ENCODE data around the gene ENGASE.

ENGASE gene

DNA sequence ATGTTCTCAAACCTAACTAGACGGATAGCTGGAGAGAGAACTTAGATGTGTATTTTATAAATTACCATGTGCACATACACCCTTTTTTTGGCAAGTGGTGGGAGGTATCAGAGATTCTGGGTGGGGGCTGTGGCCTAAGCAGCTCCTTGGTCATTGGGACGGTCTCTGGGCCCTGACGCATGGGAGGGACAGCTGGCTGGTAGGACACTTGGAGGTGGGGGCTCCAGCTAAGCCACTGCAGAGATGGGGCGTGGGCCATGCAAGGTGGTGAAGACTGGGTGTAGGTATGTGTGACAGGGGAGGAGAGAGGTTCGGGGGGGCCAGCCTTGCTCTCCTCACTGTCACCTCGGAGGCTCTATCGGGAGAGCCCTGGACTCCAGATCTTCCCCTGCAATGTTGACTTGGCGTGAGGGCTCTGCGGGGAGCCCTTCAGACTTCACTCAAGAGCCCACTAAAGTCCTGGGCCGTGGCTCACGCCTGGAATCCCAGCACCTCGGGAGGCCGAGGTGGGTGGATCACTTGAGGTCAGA is 33.5 kb upstream of the ENGASE start:
- no peak for DNase-seq (ENCODE audit: low read depth)
- TF ChIP-seq, protein P1, sequence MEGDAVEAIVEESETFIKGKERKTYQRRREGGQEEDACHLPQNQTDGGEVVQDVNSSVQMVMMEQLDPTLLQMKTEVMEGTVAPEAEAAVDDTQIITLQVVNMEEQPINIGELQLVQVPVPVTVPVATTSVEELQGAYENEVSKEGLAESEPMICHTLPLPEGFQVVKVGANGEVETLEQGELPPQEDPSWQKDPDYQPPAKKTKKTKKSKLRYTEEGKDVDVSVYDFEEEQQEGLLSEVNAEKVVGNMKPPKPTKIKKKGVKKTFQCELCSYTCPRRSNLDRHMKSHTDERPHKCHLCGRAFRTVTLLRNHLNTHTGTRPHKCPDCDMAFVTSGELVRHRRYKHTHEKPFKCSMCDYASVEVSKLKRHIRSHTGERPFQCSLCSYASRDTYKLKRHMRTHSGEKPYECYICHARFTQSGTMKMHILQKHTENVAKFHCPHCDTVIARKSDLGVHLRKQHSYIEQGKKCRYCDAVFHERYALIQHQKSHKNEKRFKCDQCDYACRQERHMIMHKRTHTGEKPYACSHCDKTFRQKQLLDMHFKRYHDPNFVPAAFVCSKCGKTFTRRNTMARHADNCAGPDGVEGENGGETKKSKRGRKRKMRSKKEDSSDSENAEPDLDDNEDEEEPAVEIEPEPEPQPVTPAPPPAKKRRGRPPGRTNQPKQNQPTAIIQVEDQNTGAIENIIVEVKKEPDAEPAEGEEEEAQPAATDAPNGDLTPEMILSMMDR (IDR thresholded peaks at IDR 0.05; ENCODE audit: insufficient read depth, low read depth, low read length, missing control alignments): no peak
- no peak overlapping the region for H3K4me3 ChIP-seq (ENCODE audit: low read length)

DNA sequence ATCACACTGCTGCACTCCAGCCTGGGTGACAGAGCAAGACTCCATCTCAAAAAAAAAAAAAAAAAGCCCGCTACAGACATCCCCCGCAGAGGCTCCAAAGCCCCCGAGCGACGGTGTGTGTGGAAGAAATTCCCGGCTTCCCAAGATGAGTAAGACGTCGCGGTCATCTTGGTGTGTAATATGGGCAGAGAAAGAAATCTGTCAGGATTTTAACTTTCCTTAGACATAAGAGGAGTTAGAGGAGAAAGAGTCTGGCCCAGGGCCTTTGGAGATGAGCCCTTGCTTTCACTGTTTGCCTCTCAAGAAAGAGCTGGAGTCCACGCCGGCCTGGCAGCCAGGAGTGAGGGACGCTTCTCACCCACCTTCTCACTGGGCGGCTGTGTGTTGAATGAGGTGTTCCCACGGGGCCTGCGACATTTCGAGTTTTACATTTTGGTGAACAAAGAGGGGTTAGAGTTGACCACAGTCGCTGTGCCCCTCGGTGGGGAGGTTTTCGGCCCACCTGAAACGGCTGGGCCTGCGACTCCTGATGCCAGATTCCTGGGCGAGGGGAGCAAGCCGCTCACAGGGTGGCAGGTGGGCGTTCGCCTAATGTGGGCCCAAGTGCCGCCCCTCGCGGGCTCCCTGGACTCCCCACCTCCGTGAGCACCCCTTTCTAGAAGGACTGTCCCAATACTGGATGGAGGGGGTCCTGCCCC is 32.8 kb upstream of the ENGASE start:
- TF ChIP-seq, protein P1 (IDR thresholded peaks at IDR 0.05; ENCODE audit: insufficient read depth, low read depth, low read length, missing control alignments): no peak
- DNase-seq (ENCODE audit: low read depth): no peak
- no peak overlapping the region for H3K4me3 ChIP-seq (ENCODE audit: low read length)

GRCh38 chr17:79042421-79043190 is 32.0 kb upstream of the ENGASE start:
- TF ChIP-seq, protein P1 (IDR thresholded peaks at IDR 0.05; ENCODE audit: insufficient read depth, low read depth, low read length, missing control alignments): peak; percentile 74
- no peak overlapping the region for H3K4me3 ChIP-seq (ENCODE audit: low read length)
- peak; percentile 67 for DNase-seq (ENCODE audit: low read depth)

GRCh38 chr17:79043191-79043930 is 31.3 kb upstream of the ENGASE start:
- no peak overlapping the region for H3K4me3 ChIP-seq (ENCODE audit: low read length)
- DNase-seq (ENCODE audit: low read depth): no peak
- TF ChIP-seq, protein P1 (IDR thresholded peaks at IDR 0.05; ENCODE audit: insufficient read depth, low read depth, low read length, missing control alignments): no peak

GRCh38 chr17:79043931-79044320 is 30.7 kb upstream of the ENGASE start:
- H3K4me3 ChIP-seq (ENCODE audit: low read length): no peak overlapping the region
- TF ChIP-seq, protein P1 (IDR thresholded peaks at IDR 0.05; ENCODE audit: insufficient read depth, low read depth, low read length, missing control alignments): no peak
- no peak for DNase-seq (ENCODE audit: low read depth)

DNA sequence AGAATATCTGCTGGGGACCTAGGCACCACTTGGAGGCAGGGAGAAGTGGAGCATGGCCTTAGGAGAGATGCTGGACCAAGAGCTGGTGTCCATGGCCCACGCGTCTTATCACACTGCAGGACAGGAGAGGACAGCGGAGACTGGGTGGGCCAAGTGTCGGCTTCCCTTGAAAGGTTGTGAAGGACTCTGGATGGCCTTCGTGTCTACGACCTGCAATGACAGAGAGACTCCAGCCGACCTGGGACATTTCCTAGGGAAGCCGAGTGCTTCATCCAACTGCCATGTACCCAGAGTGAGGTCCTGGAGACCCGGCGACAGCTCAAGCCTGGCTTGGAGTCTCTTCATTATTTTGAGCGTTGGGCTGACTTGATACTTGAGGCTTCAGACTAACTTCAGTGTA is 30.2 kb upstream of the ENGASE start:
- TF ChIP-seq, protein P1 (IDR thresholded peaks at IDR 0.05; ENCODE audit: insufficient read depth, low read depth, low read length, missing control alignments): no peak
- H3K4me3 ChIP-seq (ENCODE audit: low read length): no peak overlapping the region

More for the DNA sequence above, 30.2 kb upstream of the ENGASE start:
- DNase-seq (ENCODE audit: low read depth): no peak

Measured in epithelial cell of esophagus (primary cell).